A673 (cell line): ENCODE data around the gene NUDT3. TPM values are rescaled to one million over a fixed set of nuclear protein-coding genes. Genes with fewer than 3 reads are reported as not detected.

Source experiments
- BruUV-seq: library from RNA; stranded (reverse); fragments of 400-500 nt; replicated peaks from 2 replicates; lab custom pipeline; 2021; lab: Mats Ljungman, UMichigan
- CTCF ChIA-PET: fragments of 300-600 bp; sonication (Branson Sonifier 250); formaldehyde crosslinking; loops from one replicate; lab custom pipeline; 2022; ENCODE audit warnings: antibody characterized with exemption; lab: Charles Lee
- POLR2A ChIA-PET: fragments of 300-600 bp; sonication (Branson Sonifier 250); formaldehyde crosslinking; loops from one replicate; lab custom pipeline; 2022; ENCODE audit warnings: antibody characterized with exemption; ENCODE audit not compliant: low non-redundant PET; lab: Charles Lee
- DNase-seq: peaks from one replicate; pipeline ENCODE4 v3.0.0-alpha.2; 2015; ENCODE audit warnings: low spot score
- H3K27ac ChIP-seq: fragments of 200-600 bp; sonication (generic); 2 replicates; pipeline ENCODE4 v1.5.1; 2016; ENCODE audit warnings: mixed run types, low read depth, mild to moderate bottlenecking, mixed read lengths, antibody characterized with exemption, low read length; ENCODE audit not compliant: poor library complexity, severe bottlenecking
- H3K27me3 ChIP-seq: fragments of 200-600 bp; sonication (generic); replicated peaks from 2 replicates; pipeline ENCODE4 v1.6.1; 2017; ENCODE audit warnings: mixed run types, low read depth, mild to moderate bottlenecking, mixed read lengths, antibody characterized with exemption, low read length; ENCODE audit not compliant: insufficient read depth, poor library complexity
- H3K36me3 ChIP-seq: fragments of 200-600 bp; sonication (generic); 2 replicates; pipeline ENCODE4 v1.6.1; 2016; ENCODE audit warnings: mixed run types, mild to moderate bottlenecking, mixed read lengths, antibody characterized with exemption, low read length; ENCODE audit not compliant: insufficient read depth, poor library complexity, severe bottlenecking
- H3K4me1 ChIP-seq: fragments of 200-600 bp; sonication (generic); 2 replicates; pipeline ENCODE4 v1.6.1; 2017; ENCODE audit warnings: mixed run types, mild to moderate bottlenecking, mixed read lengths, antibody characterized with exemption, low read length; ENCODE audit not compliant: insufficient read depth, poor library complexity, severe bottlenecking
- H3K4me3 ChIP-seq: fragments of 200-600 bp; sonication (generic); 2 replicates; pipeline ENCODE4 v1.5.1; 2016; ENCODE audit warnings: low read depth, mixed run types, mild to moderate bottlenecking, mixed read lengths, low read length; ENCODE audit not compliant: poor library complexity, severe bottlenecking
- H3K9me3 ChIP-seq: fragments of 200-600 bp; sonication (generic); 2 replicates; pipeline ENCODE4 v1.6.1; 2016; ENCODE audit warnings: mixed run types, low read depth, mild to moderate bottlenecking, mixed read lengths, antibody characterized with exemption, low read length; ENCODE audit not compliant: poor library complexity, severe bottlenecking
- CTCF ChIP-seq: fragments of 300-800, 200-600 bp; sonication (generic); conservative IDR thresholded peaks from 2 replicates; pipeline ENCODE4 v1.5.1; 2017; ENCODE audit warnings: low read depth, mild to moderate bottlenecking, antibody characterized with exemption, low read length, moderate library complexity, mixed read lengths
- EZH2 ChIP-seq: fragments of 200-600 bp; sonication (generic); IDR thresholded peaks from 2 replicates; pipeline ENCODE4 v1.6.1; 2017; ENCODE audit warnings: borderline replicate concordance, low read depth, mild to moderate bottlenecking, mixed read lengths, antibody characterized with exemption, low read length; ENCODE audit not compliant: poor library complexity, severe bottlenecking
- intact Hi-C: fragments of 100-400 bp; cut with micrococcal nuclease; formaldehyde crosslinking; loops from one replicate; pipeline ENCODE4 v1.10.0; 2022; ENCODE audit not compliant: unreplicated experiment
- total RNA-seq: library from RNA; stranded (reverse); gene quantifications from 2 replicates; pipeline ENCODE4 v1.2.3, GENCODE V29; 2021

Gene NUDT3
- total RNA-seq, 1 experiment from 2014 or later, result 34.1 TPM

- no peaks in the 10 kb centered on the region for H3K27me3 ChIP-seq
- POLR2A ChIA-PET, result no interaction called here
These were observed 41.6 kb downstream of the NUDT3 start for GRCh38 chr6:34350934-34351217.

GRCh38 chr6:34350137-34350933 is 42.1 kb downstream of the NUDT3 start:
- no peaks in the 10 kb centered on the region for H3K27me3 ChIP-seq
- TF ChIP-seq CTCF (no peak), EZH2 (no peak)
- no peaks in the 10 kb centered on the region for H3K36me3 ChIP-seq
- POLR2A ChIA-PET, result no interaction called here
- H3K4me3 ChIP-seq, result no peak overlapping the region
- no peak for DNase-seq
- CTCF ChIA-PET, result no interaction called here
- intact Hi-C loops, result no loop called here
- no TSS peak for BruUV-seq
- peaks cover 11% of the 10 kb centered on the region for H3K4me1 ChIP-seq
- H3K27ac ChIP-seq, result no peak overlapping the region
- H3K9me3 ChIP-seq, result no peaks in the 10 kb centered on the region

More at GRCh38 chr6:34350934-34351217, 41.6 kb downstream of the NUDT3 start:
- no peak for TF ChIP-seq CTCF
- no peak for TF ChIP-seq EZH2
- no peaks in the 10 kb centered on the region for H3K9me3 ChIP-seq
- intact Hi-C loops, result no loop called here
- CTCF ChIA-PET, result no interaction called here
- no TSS peak for BruUV-seq
- DNase-seq, result no peak
- no peaks in the 10 kb centered on the region for H3K36me3 ChIP-seq
- H3K4me1 ChIP-seq, result peaks cover 11% of the 10 kb centered on the region
- no peak overlapping the region for H3K27ac ChIP-seq
- H3K4me3 ChIP-seq, result no peak overlapping the region

GRCh38 chr6:34349211-34349610 is 43.3 kb downstream of the NUDT3 start:
- Histone ChIP-seq H3K9me3 (no peaks in the 10 kb centered on the region), H3K36me3 (no peaks in the 10 kb centered on the region), H3K4me1 (peaks cover 11% of the 10 kb centered on the region), H3K27me3 (no peaks in the 10 kb centered on the region), H3K27ac (no peak overlapping the region), H3K4me3 (no peak overlapping the region)
- intact Hi-C loops, result no loop called here
- CTCF ChIA-PET, result no interaction called here
- no peak for DNase-seq
- TF ChIP-seq CTCF, result no peak
- no peak for TF ChIP-seq EZH2
- POLR2A ChIA-PET, result no interaction called here
- BruUV-seq, result no TSS peak
